ENCODE measurements around the gene PPP2R5C.

GRCh38 chr14:101733211-101733610 is 28.3 kb upstream of the PPP2R5C start:
- no peak for TF ChIP-seq CTCF (IDR thresholded peaks at IDR 0.05)
- no peak for TF ChIP-seq POLR2A (IDR thresholded peaks at IDR 0.05)
- no peak for TF ChIP-seq POLR2AphosphoS5 (IDR thresholded peaks at IDR 0.05)
- TF ChIP-seq EP300 (IDR thresholded peaks at IDR 0.05; ENCODE audit: low read depth), result no peak

Measured in transverse colon (tissue), 4 donors.